ENCODE data around the gene VSTM4.

GRCh38 chr10:49039409-49039808, 75.9 kb downstream of the VSTM4 start:
- TF ChIP-seq EZH2 (IDR thresholded peaks at IDR 0.05; ENCODE audit: insufficient read depth, poor library complexity, severe bottlenecking) (no peak), EZH2phosphoT487 (IDR thresholded peaks at IDR 0.05; ENCODE audit: insufficient read depth, low read depth) (no peak)
